ENCODE measurements around the gene CTNNA2.

- TF ChIP-seq, protein P1, sequence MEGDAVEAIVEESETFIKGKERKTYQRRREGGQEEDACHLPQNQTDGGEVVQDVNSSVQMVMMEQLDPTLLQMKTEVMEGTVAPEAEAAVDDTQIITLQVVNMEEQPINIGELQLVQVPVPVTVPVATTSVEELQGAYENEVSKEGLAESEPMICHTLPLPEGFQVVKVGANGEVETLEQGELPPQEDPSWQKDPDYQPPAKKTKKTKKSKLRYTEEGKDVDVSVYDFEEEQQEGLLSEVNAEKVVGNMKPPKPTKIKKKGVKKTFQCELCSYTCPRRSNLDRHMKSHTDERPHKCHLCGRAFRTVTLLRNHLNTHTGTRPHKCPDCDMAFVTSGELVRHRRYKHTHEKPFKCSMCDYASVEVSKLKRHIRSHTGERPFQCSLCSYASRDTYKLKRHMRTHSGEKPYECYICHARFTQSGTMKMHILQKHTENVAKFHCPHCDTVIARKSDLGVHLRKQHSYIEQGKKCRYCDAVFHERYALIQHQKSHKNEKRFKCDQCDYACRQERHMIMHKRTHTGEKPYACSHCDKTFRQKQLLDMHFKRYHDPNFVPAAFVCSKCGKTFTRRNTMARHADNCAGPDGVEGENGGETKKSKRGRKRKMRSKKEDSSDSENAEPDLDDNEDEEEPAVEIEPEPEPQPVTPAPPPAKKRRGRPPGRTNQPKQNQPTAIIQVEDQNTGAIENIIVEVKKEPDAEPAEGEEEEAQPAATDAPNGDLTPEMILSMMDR (conservative IDR thresholded peaks at IDR 0.05 in 1 of 2, IDR thresholded peaks at IDR 0.05 in 1 of 2; ENCODE audit: extremely low read depth in 1 of 2, insufficient read depth in 1 of 2, low read depth in 1 of 2, low read length in 2 of 2): no peak
- no peak for TF ChIP-seq EZH2 (IDR thresholded peaks at IDR 0.05; ENCODE audit: borderline replicate concordance, low read length)
These were observed 107.8 kb downstream of the CTNNA2 start for GRCh38 chr2:79620679-79621078.

All from mammary epithelial cell (primary cell).